ENCODE results near the gene HPCAL4.

Gene HPCAL4

GRCh38 chr1:39652554-39652953 is 38.7 kb downstream of the HPCAL4 start:
- in situ Hi-C loops (cut with MboI; ENCODE audit: low sequenced_read_pairs): no loop called here

GRCh38 chr1:39652105-39652504 is 39.1 kb downstream of the HPCAL4 start:
- in situ Hi-C loops (cut with MboI; ENCODE audit: low sequenced_read_pairs): no loop called here

GRCh38 chr1:39650431-39650830 is 40.8 kb downstream of the HPCAL4 start:
- in situ Hi-C loops (cut with MboI; ENCODE audit: low sequenced_read_pairs): no loop called here

GRCh38 chr1:39649636-39650185 is 41.5 kb downstream of the HPCAL4 start:
- in situ Hi-C loops (cut with MboI; ENCODE audit: low sequenced_read_pairs): no loop called here

GRCh38 chr1:39648496-39648895 is 42.7 kb downstream of the HPCAL4 start:
- in situ Hi-C loops (cut with MboI; ENCODE audit: low sequenced_read_pairs): no loop called here

- in situ Hi-C loops (cut with MboI; ENCODE audit: low sequenced_read_pairs): no loop called here
Observed at GRCh38 chr1:39647247-39647646, 44.0 kb downstream of the HPCAL4 start.

GRCh38 chr1:39646232-39647081 is 44.8 kb downstream of the HPCAL4 start:
- in situ Hi-C loops (cut with MboI; ENCODE audit: low sequenced_read_pairs): no loop called here

GRCh38 chr1:39645411-39646043 is 45.7 kb downstream of the HPCAL4 start:
- in situ Hi-C loops (cut with MboI; ENCODE audit: low sequenced_read_pairs): no loop called here

GRCh38 chr1:39643705-39644104 is 47.5 kb downstream of the HPCAL4 start:
- in situ Hi-C loops (cut with MboI; ENCODE audit: low sequenced_read_pairs): no loop called here

GRCh38 chr1:39642796-39643195 is 48.4 kb downstream of the HPCAL4 start:
- in situ Hi-C loops (cut with MboI; ENCODE audit: low sequenced_read_pairs): no loop called here

- in situ Hi-C loops (cut with MboI; ENCODE audit: low sequenced_read_pairs): no loop called here
Observed at GRCh38 chr1:39640861-39641260, 50.4 kb downstream of the HPCAL4 start.

- in situ Hi-C loops (cut with MboI; ENCODE audit: low sequenced_read_pairs): no loop called here
Observed at GRCh38 chr1:39639305-39640130, 51.7 kb downstream of the HPCAL4 start, which contains the start of gene HEYL. TSS of gene HEYL (minus strand) at chr1:39639643. CDS start at chr1:39639625, 18 bp downstream.

- in situ Hi-C loops (cut with MboI; ENCODE audit: low sequenced_read_pairs): no loop called here
Observed at GRCh38 chr1:39638965-39639304, 52.3 kb downstream of the HPCAL4 start.

GRCh38 chr1:39637361-39637760 is 53.9 kb downstream of the HPCAL4 start:
- in situ Hi-C loops (cut with MboI; ENCODE audit: low sequenced_read_pairs): no loop called here

GRCh38 chr1:39635871-39636210 is 55.4 kb downstream of the HPCAL4 start:
- in situ Hi-C loops (cut with MboI; ENCODE audit: low sequenced_read_pairs): no loop called here

GRCh38 chr1:39635205-39635870 is 55.9 kb downstream of the HPCAL4 start:
- in situ Hi-C loops (cut with MboI; ENCODE audit: low sequenced_read_pairs): no loop called here

- in situ Hi-C loops (cut with MboI; ENCODE audit: low sequenced_read_pairs): no loop called here
Observed at GRCh38 chr1:39633422-39633821, 57.8 kb downstream of the HPCAL4 start.

- in situ Hi-C loops (cut with MboI; ENCODE audit: low sequenced_read_pairs): no loop called here
Observed at GRCh38 chr1:39632682-39633417, 58.4 kb downstream of the HPCAL4 start.

- in situ Hi-C loops (cut with MboI; ENCODE audit: low sequenced_read_pairs): no loop called here
Observed at GRCh38 chr1:39632323-39632681, 58.9 kb downstream of the HPCAL4 start.

All from HL-60/S4 treated with phorbol 12-myristate 13-acetate at 8.2 ng/mL for 4 days and 3 days (cell line).